AML-193 (cell line): ENCODE results near the gene SNAI3.
A peak's percentile ranks its signal among the peaks of the same experiment; 100 is the strongest.
"Not testable (repeated sequence)": the region's sequence is repeated elsewhere in the genome, so short reads cannot be mapped to it uniquely, and the experiment has no call there.

ENCODE experiments used
- DNase-seq, 2 experiments: peaks; one replicate each; lab custom pipeline; 2025; lab: John Stamatoyannopoulos, UW

The SNAI3 gene

DNA sequence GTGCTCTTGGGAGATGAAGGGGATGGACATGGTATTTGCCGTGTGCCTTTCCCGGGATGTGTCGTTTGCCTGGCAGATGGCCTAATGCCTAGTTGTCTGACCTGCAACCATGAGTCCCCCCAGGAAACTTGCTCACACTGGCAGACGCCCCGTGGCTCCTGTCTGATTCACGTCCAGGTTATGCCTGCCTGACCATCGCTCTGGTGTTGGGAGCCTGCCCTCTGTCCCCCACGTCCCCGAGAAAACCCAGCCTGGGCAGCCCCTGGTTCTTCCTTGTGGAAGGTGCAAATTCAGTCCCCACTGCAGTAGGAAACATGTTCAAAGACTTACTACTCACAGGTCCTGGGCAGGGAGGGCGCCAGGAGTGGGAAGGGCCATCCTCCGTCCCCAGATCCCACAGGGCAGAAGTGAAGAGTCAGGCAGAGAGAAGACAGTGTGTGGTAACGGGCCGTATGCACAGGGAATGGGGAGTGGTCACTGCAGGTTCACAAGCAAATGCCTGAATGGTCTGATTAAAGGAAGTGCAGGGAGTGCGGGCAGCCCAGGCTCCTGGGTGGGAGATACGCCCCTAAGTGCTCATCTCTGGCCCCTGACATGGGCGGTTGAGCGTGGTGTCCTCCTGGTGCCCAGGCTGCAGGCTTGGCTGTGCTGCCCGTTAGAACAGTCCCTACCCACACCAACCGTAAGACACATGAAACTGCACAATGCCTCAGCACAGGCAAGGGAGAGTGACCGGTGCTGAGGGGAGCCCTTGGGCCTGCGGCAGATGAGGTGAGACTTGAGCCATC, 4.2 kb upstream of the SNAI3 start:
- DNase-seq: no peak

DNA sequence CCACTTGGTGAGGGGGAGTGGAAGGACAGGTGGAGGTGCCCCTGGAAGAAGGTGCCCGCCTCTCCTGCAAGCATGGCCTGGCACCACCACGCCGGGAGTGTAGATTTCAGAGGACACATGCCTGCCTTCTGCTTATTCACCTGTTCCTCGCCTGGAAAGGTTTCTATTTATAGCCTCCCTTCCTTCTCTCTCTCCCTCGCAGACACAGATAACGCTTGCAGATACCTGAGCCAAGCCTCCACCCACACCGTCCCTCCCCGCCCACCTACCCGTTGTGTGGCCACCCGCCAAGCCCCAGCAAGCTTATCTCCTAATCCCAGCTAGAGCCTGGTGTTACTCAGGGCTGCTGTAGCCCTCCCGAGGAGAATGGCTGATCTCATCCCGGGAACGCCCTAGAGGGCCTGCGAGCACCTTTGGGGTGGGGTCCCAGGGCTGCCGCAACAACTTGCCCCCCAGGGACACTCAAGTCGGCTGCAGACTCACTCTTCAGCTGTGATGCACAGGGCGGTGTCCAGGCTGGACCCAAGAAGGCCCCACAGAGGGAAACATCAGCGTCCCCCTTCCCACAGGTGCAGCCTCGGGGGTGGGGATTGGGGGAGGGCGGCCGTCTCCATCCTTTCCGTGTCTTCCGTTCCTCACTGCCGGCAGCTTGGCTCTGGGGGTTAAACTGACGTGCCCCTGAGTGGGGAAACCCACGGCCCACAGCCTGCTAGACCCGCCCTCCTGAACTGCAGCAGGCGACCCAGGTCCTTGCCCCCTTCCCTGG, 1.9 kb upstream of the SNAI3 start:
- DNase-seq: no peak

DNA sequence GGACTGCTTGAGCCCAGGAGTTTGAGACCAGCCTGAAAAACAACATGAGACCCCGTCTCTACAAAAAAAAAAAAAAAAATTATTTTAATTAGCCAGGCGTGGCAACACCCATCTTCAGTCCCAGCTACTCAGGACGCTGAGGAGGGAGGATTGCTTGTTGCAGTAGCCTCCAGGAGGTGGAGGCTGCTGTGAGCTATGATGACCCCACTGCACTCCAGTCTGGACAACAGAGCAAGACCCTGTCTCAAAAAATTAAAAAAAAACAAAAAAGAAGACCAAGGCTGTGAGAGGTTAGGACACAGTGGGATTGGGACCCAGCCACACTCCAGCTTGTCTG, 1.3 kb upstream of the SNAI3 start:
- DNase-seq: no peak

DNA sequence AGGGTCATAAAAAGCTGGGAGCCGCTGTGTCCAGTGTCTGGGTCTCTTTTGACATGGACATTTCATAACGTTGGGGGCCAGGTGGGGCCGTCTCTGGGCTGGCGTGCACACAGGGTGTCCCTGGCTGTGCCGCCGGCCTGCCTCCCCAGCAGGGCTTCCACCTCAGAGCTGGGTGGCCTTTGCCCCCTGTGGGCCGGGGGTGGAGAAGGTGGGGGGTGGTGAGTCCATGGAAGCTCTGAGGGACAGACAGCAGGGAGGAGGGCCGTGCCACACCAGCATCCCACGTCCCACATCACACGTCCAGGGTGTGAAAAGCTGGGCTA, 908 bp upstream of the SNAI3 start:
- no peak for DNase-seq

DNA sequence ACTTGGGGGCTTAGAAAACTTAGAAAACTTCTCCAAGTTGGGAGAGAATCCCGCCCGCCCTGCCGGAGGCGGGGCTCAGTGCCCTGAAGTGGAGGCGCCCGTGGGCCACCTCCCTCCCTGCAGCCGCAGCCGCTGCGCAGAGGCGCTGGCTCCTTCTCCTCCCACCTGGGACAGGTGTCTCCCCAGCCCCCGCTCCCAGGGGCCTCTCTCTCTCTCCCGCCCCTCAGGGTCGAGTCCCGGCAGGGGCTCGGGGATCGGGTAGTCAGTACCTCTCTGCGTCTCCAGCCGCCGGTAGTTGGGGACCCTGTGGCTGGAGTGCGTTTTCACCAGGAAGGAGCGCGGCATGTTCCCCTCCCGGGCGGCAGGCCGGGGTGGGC, 257 bp downstream of the SNAI3 start:
- DNase-seq: no peak

DNA sequence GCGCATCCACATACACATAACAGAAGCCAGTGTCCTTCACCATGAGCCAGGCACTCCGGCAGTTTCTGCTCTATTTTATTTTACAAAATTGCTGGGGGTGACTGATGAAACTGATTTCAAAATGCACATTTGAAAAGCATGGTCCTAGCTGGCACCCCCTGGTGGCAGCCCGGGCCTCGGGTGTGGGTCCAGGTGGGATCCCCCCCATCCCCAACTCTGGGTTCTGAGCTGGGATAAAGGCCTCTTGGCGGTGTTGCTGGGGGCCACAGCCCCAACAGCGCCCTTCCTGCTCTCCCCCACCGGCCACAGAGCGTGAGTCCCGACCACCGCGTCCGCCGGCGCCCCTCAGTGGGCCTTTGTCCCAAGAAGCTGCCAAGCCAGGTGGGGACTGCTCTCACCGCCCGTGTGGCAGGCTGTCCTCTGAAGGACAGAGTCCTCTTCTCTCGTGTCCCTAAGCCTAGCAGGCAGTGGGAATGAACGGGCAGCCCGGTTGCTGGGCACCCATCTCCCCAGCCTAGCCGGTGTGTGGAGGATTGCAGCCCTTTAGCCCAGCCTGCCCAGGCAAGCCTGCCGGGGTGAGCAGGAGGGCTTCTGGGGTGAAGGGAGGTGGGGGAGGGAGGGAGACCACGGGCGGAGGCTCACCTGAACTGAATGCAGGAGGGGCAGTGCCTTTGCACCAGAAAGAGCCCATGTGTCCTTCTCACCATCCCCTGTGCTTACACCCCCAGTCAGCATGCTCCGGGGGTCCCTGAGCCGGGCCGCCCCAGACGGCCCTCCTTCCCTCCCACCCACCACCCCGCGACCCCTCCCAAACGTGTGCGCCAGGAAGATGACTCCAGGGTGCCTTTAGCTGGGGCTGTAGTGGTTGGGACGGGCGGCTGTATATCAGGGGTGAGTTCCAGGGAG, 898 bp downstream of the SNAI3 start:
- peak; percentile 62 to 78 for DNase-seq

DNA sequence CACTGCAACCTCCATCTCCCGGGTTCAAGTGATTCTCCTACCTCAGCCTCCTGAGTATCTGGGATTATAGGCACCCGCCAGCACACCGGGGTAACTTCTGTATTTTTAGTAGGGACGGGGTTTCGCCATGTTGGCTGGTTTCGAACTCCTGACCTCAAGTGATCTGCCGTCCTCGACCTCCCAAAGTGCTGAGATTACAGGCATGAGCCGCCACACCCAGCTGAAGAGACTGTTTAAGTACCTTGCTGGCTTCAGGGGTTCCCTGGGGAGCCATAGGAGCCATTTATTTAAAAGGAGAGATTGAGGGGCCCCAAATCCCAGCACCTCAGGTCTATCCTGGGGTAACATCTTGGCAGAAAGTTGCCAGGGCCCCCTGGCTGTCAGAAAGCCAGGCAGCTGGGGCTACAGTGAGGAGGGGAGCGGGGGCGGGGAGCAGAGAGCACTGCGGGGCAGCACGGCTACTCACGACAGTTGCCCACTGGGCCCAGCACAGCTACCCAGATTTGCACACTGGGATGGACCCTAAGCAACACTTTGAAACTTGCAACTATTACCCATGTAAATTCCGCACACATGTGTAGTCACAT, 1.6 kb downstream of the SNAI3 start:
- DNase-seq: no peak

DNA sequence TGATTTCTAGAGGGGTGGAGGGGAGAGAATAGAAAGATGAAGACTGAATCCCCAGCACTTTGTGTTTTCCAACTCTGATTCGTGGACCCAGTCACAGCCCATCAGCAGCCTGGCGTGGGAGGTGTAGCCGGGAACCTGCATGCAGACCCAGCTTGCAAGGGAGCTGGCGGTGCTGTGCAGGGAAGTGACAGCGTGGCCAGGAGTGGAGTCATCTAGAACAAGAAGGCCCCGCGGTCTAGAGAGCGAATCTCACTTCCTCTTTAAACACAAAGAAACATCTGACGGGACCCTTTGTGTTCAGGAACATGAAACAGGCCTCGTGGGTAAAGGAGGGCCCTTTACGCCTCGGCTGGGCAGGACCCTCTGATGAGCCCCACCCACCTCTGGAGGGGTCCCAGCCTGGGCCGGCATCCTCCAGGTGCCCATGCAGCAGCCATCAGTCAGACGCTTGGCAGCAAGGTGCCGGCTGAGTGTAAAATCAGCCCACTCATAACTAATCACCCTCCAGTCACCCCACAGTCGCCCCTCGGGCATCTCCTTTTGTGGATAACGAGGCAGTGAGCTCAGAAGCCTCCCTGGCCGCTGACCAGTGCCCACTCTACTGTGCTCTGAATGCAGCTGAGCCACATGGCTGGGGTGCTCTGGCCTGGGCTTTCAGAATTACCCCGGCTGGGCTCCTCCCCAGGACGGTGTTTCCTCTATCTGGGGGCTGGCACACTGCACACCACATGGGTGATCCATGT, 4.4 kb downstream of the SNAI3 start:
- DNase-seq: peak; percentile 80 to 84

DNA sequence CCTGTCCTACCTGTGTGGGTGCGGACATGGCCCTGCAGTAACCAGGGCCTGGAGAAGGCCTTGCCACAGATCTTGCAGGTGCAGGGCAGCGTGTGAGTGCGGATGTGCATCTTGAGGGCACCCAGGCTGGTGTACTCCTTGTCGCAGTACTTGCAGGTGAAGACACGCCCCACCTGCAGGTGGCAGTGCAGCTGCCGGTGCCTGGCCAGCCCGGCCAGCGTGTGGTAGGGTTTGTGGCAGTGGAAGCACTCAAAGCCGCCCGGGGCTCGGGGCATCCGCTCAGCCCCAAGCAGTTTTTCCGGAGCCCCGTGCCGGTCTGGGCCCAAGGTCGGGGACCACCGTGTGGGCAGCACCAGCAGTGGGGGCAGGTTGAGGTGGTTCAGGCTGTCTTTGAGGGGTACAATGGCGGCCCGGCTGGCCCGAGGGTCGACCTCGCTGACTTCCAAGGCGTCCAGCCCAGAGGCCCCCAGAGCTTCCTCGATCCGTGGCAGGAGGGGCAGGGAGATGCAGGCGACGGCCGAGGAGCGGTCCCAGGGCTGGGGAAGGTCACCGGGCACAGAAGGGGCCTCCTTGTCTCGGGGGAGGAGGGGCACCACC, 5.1 kb downstream of the SNAI3 start:
- no peak for DNase-seq

DNA sequence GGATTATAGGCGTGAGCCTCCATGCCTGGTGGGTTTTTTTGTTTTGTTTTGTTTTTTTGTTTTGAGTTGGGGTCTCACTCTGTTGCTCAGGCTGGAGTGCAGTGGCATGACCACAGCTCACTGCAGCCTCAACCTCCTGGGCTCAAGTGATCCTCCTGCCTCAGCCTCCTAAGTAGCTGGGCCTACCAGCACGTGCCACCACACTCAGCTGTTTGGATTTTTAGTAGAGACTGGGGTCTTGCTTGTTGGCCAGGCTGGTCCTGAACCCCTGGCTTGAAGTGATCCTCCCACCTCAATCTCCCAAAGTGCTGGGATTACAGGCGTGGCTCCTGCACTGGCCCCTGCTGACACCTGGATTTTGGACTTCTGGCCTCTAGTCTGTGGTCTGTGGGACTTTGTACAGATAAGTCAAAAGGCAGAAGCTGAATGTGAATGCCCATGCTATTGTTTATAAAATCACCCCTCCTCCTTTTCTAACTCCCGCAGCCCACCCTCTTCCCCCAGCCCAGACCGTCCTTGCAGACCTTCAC, 5.7 kb downstream of the SNAI3 start:
- no peak for DNase-seq

DNA sequence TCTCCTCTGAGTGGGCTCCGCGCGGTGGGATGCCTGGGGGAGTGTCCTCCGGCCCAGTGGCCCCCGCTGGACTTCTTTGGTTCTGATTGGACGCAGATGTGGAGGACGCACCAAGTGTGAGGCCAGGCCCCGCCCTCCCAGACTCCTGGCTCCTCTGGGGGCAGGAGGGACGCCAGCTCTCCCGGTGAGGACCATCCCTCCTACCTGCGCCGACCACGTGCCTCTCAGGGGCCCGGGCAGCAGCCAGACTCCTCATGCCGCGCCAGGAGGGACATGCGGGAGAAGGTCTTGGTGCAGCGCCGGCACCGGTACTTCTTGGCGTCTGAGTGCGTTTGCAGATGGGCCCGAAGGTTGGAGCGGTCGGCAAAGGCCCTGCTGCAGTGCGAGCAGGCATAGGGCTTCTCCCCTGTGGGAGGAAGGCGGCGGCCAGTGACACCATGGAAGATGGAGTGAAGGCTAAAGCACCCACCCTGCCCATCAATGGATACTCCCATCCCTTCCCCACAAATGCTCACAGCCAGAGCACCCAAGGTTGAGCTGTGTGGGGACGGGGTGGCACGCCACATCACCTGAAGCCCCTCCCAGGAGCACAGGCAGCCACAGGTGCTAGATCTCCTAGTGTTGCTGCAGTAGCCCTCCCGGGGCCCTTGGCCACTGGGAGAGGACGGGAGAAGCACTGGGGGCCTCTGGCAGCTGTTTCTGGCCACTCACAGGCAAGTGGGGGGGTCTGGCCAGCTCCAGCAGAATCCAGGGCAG, 7.9 kb downstream of the SNAI3 start:
- no peak for DNase-seq

DNA sequence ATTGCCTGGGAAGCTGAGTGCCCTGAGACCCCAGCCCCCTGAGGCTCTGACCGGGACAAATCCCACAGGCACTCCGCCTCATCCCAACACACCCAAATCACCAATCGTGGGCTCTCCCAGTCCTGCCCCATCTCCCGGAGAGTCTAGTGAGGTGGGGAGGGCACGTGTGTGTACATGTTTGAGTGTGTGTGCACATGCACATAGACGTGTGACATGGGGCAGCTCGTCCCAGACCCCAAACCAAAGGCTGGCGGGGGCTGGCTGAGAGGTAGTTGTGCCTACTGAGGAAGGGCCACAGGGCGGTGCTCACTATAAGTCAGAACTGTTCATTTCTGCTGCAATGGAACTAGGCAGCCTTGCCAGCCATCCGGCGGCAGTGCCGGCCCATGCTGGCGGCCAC, 8.6 kb downstream of the SNAI3 start:
- DNase-seq: no peak

DNA sequence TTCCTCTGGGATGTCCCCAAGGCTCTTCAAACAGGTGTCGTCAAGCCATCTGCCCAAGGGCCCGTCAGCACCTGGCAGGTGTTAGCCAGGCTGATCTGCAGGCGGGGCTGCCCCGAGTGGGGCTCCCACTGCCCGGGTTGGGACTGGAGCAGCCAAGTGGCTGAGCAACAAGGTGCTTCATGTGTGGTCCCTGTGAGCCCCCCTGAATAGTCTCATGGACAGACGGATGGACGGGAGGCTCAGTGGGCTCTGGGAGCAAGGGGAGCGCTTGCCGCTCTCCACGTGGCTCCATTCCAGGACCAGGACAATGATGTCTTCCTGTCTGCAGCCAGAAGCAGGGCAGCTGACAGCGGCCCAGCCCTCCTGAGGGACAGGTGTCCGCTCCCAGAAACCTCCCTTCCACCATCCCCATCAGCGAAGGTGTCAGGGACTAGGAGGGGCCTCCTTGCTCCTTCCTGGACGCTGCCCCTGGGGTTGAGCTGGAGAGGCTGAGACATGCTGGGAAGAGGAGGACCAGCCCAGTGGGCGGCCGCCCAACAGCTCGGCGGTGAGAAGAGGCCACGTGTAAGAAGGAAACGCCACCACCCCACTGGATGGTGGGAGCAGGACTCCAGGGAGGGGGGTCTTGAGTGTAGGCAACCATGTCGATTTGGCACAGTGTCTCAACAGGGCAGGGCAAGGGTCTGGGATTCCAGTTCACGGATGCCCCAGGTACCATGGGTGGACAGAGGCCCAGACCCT, 9.6 kb downstream of the SNAI3 start:
- DNase-seq: no peak

DNA sequence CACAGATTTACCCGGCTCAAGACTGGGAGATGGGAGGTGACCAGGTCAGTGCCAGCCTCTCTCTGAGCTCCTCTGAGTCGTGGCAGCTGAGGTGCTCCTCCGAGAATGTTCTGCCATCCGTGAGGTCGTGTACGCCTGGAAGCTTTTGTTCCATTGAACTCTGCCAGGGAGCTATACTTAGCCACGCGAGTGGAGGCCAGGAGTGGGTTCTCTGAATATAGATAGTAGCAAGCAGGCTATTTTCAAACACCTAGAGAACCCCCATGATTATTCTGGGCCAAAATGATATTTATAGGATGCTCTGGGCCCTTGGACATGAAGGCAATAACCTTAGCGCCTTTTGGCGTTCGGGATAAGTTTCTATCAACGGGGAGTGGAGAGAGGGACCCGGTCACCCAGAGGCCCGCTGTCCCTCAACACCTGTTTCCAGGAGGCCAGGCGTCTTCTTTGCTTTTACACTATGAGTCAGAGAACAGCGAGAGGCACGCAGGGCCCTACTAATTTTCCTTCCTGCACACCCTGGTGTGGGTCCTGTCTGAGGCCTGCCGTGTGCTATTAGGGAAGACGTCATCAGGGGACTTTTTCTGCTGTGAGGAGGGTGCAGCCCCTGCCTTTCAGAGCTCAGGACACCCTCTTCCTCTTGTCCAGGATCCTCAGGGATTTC, 12.5 kb downstream of the SNAI3 start:
- no peak for DNase-seq

DNA sequence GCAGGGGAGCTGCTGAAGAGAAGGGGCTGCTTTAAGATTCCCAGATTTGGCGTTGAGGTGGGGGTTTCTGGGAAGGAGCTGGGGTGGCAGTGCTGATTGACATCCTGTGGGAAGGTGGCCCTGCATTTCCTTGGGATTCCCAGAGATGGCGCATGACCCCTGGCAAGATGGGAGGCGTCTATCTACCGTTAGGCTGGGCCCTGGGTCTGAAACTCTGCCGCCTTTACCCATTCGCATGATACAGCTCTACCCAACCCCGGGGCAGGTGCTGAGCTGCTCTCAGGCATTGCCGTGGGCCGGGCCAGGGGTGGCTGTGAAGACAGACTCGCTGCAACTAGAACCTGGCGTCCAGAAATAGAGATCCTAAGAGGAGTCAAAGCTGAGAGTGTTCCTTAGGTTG, 13.5 kb downstream of the SNAI3 start:
- no peak for DNase-seq

DNA sequence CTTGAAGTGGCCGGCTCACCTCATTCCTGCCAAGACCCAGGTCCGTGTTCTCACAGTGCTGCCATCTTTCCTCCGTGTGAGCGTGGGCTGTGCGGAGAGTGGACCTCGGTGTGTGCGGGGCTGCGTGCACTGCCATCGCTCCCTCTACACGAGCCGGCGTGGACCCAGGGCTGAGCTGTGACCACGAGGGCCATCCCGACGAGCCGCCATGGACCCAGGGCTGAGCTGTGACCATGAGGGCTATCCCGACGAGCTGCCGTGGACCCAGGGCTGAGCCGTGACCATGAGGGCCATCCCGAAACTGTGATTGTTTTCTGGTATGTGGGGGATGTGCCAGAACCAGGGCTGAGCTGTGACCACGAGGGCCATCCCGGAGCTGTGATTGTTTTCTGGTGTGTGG, 14.5 kb downstream of the SNAI3 start:
- no peak for DNase-seq

DNA sequence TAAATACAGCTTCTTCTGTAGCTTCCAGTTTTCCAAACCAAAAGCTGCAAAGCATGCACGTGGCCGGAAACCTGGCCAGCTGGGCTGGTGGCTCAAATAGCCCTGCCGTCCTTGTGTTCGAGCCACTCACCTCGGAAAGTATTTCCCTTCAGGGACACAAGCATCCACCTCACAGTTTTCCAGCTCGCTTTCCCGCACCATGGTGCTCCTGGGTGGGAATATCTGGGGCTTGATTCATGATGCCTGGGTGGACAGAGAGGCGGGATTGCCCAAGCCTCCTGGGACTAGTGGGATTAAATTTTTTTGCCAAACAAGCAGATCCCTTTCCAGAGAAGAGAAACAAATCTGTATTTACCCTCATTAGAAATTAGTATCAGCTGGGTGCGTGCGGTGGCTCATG, 16.3 kb downstream of the SNAI3 start:
- no peak for DNase-seq

DNA sequence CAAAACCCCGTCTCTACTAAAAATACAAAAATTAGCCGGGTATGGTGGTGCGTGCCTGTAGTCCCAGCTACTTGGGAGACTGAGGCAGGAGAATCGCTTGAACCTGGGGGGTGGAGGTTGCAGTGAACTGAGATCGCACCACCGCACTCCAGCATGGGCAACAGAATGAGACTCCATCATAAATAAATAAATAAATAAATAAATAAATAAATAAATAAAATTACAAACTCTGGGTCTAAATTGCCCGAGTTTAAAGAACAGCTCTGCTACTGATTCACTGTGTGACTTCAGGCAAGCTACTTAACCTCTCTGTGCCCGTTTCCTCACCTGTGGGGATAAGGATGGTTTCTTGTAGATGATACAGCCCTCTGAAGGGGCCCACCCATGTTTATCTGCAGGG, 16.8 kb downstream of the SNAI3 start:
- not testable (repeated sequence) for DNase-seq

DNA sequence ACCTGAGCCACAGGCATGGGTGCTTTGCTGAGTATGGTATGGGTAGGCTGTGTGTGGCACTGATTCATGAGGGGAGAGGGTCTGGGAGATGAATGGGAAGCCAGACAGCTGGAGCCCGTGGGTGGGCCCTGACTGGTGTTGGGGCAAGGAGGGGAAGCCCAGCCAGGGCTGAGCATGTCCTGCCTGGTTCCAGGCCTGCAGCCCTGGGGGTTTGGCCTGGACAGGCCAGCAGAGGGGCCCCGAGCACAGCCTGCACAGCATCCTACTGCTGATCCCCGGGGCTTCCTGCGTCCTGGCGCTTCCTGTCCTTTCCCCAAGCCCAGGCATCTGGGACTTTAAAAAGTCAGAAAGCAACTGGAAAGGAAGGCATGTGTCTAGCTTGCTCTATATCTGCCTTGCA, 18.8 kb downstream of the SNAI3 start:
- no peak for DNase-seq
